ENCODE results near the gene HSD11B1.

DNA sequence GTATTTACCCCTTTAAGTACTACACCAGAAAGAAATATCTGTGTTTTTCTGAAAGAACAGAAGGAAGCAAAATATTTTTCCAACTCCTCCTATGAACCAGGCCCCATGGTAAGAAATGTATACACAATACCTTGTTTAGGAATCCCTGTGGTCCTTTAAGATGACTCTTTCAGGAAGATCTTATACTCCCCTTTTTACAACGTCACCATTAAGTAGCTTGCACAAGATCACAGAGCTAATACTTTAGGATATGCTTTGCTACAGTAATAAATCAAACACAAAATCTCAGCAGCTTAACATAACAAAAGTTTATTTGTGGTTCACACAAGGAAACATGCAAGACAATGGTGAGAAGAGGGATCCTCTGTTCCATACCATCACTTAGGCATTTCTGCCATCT is 43.6 kb upstream of the HSD11B1 start:
- TF ChIP-seq, protein P1, sequence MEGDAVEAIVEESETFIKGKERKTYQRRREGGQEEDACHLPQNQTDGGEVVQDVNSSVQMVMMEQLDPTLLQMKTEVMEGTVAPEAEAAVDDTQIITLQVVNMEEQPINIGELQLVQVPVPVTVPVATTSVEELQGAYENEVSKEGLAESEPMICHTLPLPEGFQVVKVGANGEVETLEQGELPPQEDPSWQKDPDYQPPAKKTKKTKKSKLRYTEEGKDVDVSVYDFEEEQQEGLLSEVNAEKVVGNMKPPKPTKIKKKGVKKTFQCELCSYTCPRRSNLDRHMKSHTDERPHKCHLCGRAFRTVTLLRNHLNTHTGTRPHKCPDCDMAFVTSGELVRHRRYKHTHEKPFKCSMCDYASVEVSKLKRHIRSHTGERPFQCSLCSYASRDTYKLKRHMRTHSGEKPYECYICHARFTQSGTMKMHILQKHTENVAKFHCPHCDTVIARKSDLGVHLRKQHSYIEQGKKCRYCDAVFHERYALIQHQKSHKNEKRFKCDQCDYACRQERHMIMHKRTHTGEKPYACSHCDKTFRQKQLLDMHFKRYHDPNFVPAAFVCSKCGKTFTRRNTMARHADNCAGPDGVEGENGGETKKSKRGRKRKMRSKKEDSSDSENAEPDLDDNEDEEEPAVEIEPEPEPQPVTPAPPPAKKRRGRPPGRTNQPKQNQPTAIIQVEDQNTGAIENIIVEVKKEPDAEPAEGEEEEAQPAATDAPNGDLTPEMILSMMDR (IDR thresholded peaks at IDR 0.05): no peak
- TF ChIP-seq POLR2A (IDR thresholded peaks at IDR 0.05): no peak
